SK-N-SH treated with all-trans-retinoic acid at 6 μM for 48 hours (cell line): ENCODE measurements around the gene ETFB.

Experiments
- ATAC-seq: fragments of 200-7000 bp; cut with Tn5 transposase; 3 replicates; pipeline ENCODE4 v1.9.1; 2020; ENCODE audit warnings: mild to moderate bottlenecking, moderate library complexity
- ARNTL ChIP-seq: fragments of 450-650 bp; formaldehyde crosslinking; IDR thresholded peaks from 2 replicates; pipeline ENCODE4 v1.5.0; 2020; ENCODE audit warnings: low read depth, mild to moderate bottlenecking, moderate library complexity, borderline replicate concordance
- CSDC2 ChIP-seq: fragments of 250-450 bp; sonication (Bioruptor Pico); IDR thresholded peaks from 2 replicates; pipeline ENCODE4 v1.5.0; 2020; ENCODE audit warnings: mild to moderate bottlenecking, moderate library complexity
- ESRRG ChIP-seq: fragments of 250-450 bp; sonication (Bioruptor Pico); IDR thresholded peaks from 2 replicates; pipeline ENCODE4 v1.6.1; 2021; ENCODE audit warnings: mild to moderate bottlenecking
- GLIS3 ChIP-seq: fragments of 250-450 bp; sonication (Bioruptor Pico); IDR thresholded peaks from 2 replicates; pipeline ENCODE4 v1.5.0; 2020; ENCODE audit warnings: mild to moderate bottlenecking, moderate library complexity
- ISL1 ChIP-seq: fragments of 250-450 bp; sonication (Bioruptor Pico); IDR thresholded peaks from 2 replicates; pipeline ENCODE4 v2.1.2; 2022; ENCODE audit warnings: mild to moderate bottlenecking, moderate library complexity
- OSR1 ChIP-seq: fragments of 250-450 bp; sonication (Bioruptor Pico); IDR thresholded peaks from 2 replicates; pipeline ENCODE4 v1.8.0; 2022; ENCODE audit warnings: moderate library complexity, mild to moderate bottlenecking, inconsistent platforms
- PATZ1 ChIP-seq: fragments of 250-450 bp; sonication (Bioruptor Pico); IDR thresholded peaks from 2 replicates; pipeline ENCODE4 v1.8.0; 2020; ENCODE audit warnings: mild to moderate bottlenecking, moderate library complexity, borderline replicate concordance
- POU6F1 ChIP-seq: fragments of 250-450 bp; sonication (Bioruptor Pico); IDR thresholded peaks from 2 replicates; pipeline ENCODE4 v1.8.0; 2021; ENCODE audit warnings: low read depth, mild to moderate bottlenecking, moderate library complexity, borderline replicate concordance
- PPARA ChIP-seq: fragments of 250-450 bp; sonication (Bioruptor Pico); IDR thresholded peaks from 2 replicates; pipeline ENCODE4 v1.5.0; 2020; ENCODE audit warnings: mild to moderate bottlenecking, borderline replicate concordance
- RARB ChIP-seq: fragments of 250-450 bp; sonication (Bioruptor Pico); IDR thresholded peaks from 2 replicates; pipeline ENCODE4 v1.8.0; 2021; ENCODE audit warnings: mild to moderate bottlenecking, moderate library complexity
- SNAI2 ChIP-seq: fragments of 250-450 bp; sonication (Bioruptor Pico); IDR thresholded peaks from 2 replicates; pipeline ENCODE4 v1.5.0; 2020; ENCODE audit warnings: mild to moderate bottlenecking, moderate library complexity
- TCF4 ChIP-seq: fragments of 250-450 bp; sonication (Bioruptor Pico); IDR thresholded peaks from 2 replicates; pipeline ENCODE4 v1.8.0; 2021; ENCODE audit warnings: mild to moderate bottlenecking, moderate library complexity, borderline replicate concordance
- TOX ChIP-seq: fragments of 250-450 bp; sonication (Bioruptor Pico); IDR thresholded peaks from 2 replicates; pipeline ENCODE4 v1.8.0; 2021; ENCODE audit warnings: mild to moderate bottlenecking, moderate library complexity, borderline replicate concordance
- TSHZ2 ChIP-seq: fragments of 250-450 bp; sonication (Bioruptor Pico); IDR thresholded peaks from 2 replicates; pipeline ENCODE4 v1.5.0; 2020; ENCODE audit warnings: mild to moderate bottlenecking, moderate library complexity
- ZC3H10 ChIP-seq: fragments of 250-450 bp; sonication (Bioruptor Pico); IDR thresholded peaks from 2 replicates; pipeline ENCODE4 v1.5.1; 2021; ENCODE audit warnings: mild to moderate bottlenecking, moderate library complexity
- ZFP3 ChIP-seq: fragments of 250-450 bp; sonication (Bioruptor Pico); IDR thresholded peaks from 2 replicates; pipeline ENCODE4 v1.5.0; 2020; ENCODE audit warnings: mild to moderate bottlenecking, moderate library complexity
- ZFP30 ChIP-seq: fragments of 450-650 bp; formaldehyde crosslinking; IDR thresholded peaks from 2 replicates; pipeline ENCODE4 v1.5.0; 2022; ENCODE audit warnings: mild to moderate bottlenecking, moderate library complexity
- ZNF565 ChIP-seq: fragments of 450-650 bp; formaldehyde crosslinking; conservative IDR thresholded peaks from 2 replicates; pipeline ENCODE4 v1.5.0; 2020; ENCODE audit warnings: low read depth, mild to moderate bottlenecking, moderate library complexity
- ZNF70 ChIP-seq: fragments of 450-650 bp; formaldehyde crosslinking; IDR thresholded peaks from 2 replicates; pipeline ENCODE4 v1.5.0; 2020; ENCODE audit warnings: mild to moderate bottlenecking, moderate library complexity
- ZNF8 ChIP-seq: fragments of 450-650 bp; formaldehyde crosslinking; IDR thresholded peaks from 2 replicates; pipeline ENCODE4 v1.5.0; 2020; ENCODE audit warnings: mild to moderate bottlenecking, moderate library complexity
- TF ChIP-seq, protein P1 (sequence below): fragments of 250-450 bp; sonication (Bioruptor Pico); IDR thresholded peaks from 2 replicates; pipeline ENCODE4 v1.5.1; 2021; ENCODE audit warnings: mild to moderate bottlenecking, moderate library complexity
- TF ChIP-seq, protein P2 (sequence below): fragments of 250-450 bp; sonication (Bioruptor Pico); IDR thresholded peaks from 2 replicates; pipeline ENCODE4 v1.5.1; 2020; ENCODE audit warnings: low read depth, mild to moderate bottlenecking, moderate library complexity

The ETFB gene

GRCh38 chr19:51331193-51331592, 35.0 kb downstream of the ETFB start:
- no peak for TF ChIP-seq TSHZ2
- TF ChIP-seq ZC3H10 (CRISPR knock-in tag): no peak

GRCh38 chr19:51330366-51330765, 35.8 kb downstream of the ETFB start:
- no peak for ATAC-seq
- TF ChIP-seq ZFP30 (CRISPR knock-in tag) (no peak), TOX (no peak), ZNF8 (no peak), ISL1 (CRISPR knock-in tag) (no peak), PATZ1 (CRISPR knock-in tag) (no peak), ARNTL (no peak), ZNF565 (no peak), SNAI2 (CRISPR knock-in tag) (no peak), RARB (CRISPR knock-in tag) (no peak), ZNF70 (CRISPR knock-in tag) (no peak), TCF4 (CRISPR knock-in tag) (no peak), POU6F1 (CRISPR knock-in tag) (no peak), PPARA (no peak), ZFP3 (CRISPR knock-in tag) (no peak), OSR1 (no peak)
- TF ChIP-seq, protein P1, sequence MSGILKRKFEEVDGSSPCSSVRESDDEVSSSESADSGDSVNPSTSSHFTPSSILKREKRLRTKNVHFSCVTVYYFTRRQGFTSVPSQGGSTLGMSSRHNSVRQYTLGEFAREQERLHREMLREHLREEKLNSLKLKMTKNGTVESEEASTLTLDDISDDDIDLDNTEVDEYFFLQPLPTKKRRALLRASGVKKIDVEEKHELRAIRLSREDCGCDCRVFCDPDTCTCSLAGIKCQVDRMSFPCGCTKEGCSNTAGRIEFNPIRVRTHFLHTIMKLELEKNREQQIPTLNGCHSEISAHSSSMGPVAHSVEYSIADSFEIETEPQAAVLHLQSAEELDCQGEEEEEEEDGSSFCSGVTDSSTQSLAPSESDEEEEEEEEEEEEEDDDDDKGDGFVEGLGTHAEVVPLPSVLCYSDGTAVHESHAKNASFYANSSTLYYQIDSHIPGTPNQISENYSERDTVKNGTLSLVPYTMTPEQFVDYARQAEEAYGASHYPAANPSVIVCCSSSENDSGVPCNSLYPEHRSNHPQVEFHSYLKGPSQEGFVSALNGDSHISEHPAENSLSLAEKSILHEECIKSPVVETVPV: no peak

More at GRCh38 chr19:51331193-51331592, 35.0 kb downstream of the ETFB start:
- ATAC-seq: no peak

DNA sequence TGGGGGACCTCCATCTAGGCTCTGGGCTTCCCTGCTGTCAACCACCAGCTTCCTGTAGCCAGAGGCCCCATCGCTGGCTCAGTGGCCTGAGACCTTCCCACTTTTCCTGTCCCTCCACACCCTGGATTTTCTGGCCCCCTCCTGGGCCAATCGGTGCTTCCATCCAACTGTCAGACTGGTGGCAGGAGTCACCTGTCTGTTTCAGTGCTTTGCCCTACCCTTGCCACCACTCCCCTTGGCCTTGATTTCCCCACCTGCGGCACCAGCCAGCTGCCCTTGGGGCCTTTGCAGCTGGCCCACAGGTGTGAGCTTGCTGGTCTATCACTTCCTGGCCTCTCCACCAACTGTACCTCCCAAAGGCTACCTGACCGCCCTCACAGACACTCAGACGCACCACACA, 36.8 kb downstream of the ETFB start:
- TF ChIP-seq, protein P2, sequence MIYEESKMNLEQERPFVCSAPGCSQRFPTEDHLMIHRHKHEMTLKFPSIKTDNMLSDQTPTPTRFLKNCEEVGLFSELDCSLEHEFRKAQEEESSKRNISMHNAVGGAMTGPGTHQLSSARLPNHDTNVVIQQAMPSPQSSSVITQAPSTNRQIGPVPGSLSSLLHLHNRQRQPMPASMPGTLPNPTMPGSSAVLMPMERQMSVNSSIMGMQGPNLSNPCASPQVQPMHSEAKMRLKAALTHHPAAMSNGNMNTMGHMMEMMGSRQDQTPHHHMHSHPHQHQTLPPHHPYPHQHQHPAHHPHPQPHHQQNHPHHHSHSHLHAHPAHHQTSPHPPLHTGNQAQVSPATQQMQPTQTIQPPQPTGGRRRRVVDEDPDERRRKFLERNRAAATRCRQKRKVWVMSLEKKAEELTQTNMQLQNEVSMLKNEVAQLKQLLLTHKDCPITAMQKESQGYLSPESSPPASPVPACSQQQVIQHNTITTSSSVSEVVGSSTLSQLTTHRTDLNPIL (CRISPR knock-in tag): no peak
- TF ChIP-seq ZNF565 (no peak), ESRRG (CRISPR knock-in tag) (no peak), TOX (no peak), ISL1 (CRISPR knock-in tag) (no peak), TCF4 (CRISPR knock-in tag) (no peak), PATZ1 (CRISPR knock-in tag) (no peak), ZNF70 (CRISPR knock-in tag) (no peak), GLIS3 (CRISPR knock-in tag) (no peak), RARB (CRISPR knock-in tag) (no peak), ZFP3 (CRISPR knock-in tag) (no peak), PPARA (no peak), ZNF8 (no peak), ZFP30 (CRISPR knock-in tag) (no peak), CSDC2 (no peak), ZC3H10 (CRISPR knock-in tag) (no peak)
- TF ChIP-seq, protein P1: no peak
- ATAC-seq: no peak
